SK-N-SH (cell line): ENCODE measurements around the gene TARS3.

ENCODE experiments used
- CHD2 ChIP-seq: fragments of 150-350 bp; IDR thresholded peaks from 2 replicates; pipeline ENCODE4 v1.6.1; 2018; ENCODE audit warnings: low read length; ENCODE audit not compliant: partially characterized antibody
- CTCF ChIP-seq: fragments of 200-600 bp; sonication (generic); IDR thresholded peaks from 2 replicates; pipeline ENCODE4 v1.6.1; 2017; ENCODE audit warnings: antibody characterized with exemption, mild to moderate bottlenecking, moderate library complexity
- GABPA ChIP-seq: IDR thresholded peaks from 2 replicates; pipeline ENCODE4 v1.4.0; 2012; ENCODE audit warnings: low read depth, mild to moderate bottlenecking
- GATA2 ChIP-seq: sonication (generic); formaldehyde crosslinking; IDR thresholded peaks from 2 replicates; pipeline ENCODE4 v1.5.0; 2020; ENCODE audit warnings: mild to moderate bottlenecking, missing genetic modification reagents
- JUND ChIP-seq: IDR thresholded peaks from 2 replicates; pipeline ENCODE4 v1.4.0; 2012
- MAX ChIP-seq: IDR thresholded peaks from 2 replicates; pipeline ENCODE4 v1.4.0; 2012; ENCODE audit warnings: low read depth
- NRF1 ChIP-seq: IDR thresholded peaks from 2 replicates; pipeline ENCODE4 v1.6.1; 2012; ENCODE audit warnings: low read depth, mild to moderate bottlenecking, low read length
- POLR2AphosphoS5 ChIP-seq: IDR thresholded peaks from 2 replicates; pipeline ENCODE4 v1.6.1; 2012; ENCODE audit warnings: low read depth, low read length
- REST ChIP-seq: IDR thresholded peaks from 2 replicates; pipeline ENCODE4 v1.6.1; 2012; ENCODE audit warnings: mild to moderate bottlenecking, low read depth, low read length, moderate library complexity
- RFX5 ChIP-seq: IDR thresholded peaks from 2 replicates; pipeline ENCODE4 v1.6.1; 2012; ENCODE audit warnings: mild to moderate bottlenecking, improper control_type of control experiment, low read length
- SIN3A ChIP-seq: IDR thresholded peaks from 2 replicates; pipeline ENCODE4 v1.6.1; 2012; ENCODE audit warnings: low read depth, mild to moderate bottlenecking, low read length, moderate library complexity, borderline replicate concordance
- SMC3 ChIP-seq: IDR thresholded peaks from 2 replicates; pipeline ENCODE4 v1.6.1; 2012; ENCODE audit warnings: low read depth, low read length, improper control_type of control experiment
- TAF1 ChIP-seq: IDR thresholded peaks from 2 replicates; pipeline ENCODE4 v1.6.1; 2012; ENCODE audit warnings: low read depth, mild to moderate bottlenecking, low read length, moderate library complexity, borderline replicate concordance
- TEAD4 ChIP-seq: IDR thresholded peaks from 2 replicates; pipeline ENCODE4 v1.4.0; 2012; ENCODE audit warnings: mild to moderate bottlenecking, borderline replicate concordance; ENCODE audit not compliant: insufficient read depth

GRCh38 chr15:101639667-101640066 is 84.6 kb downstream of the TARS3 start:
- no peak for TF ChIP-seq NRF1
- TF ChIP-seq MAX = no peak
- TF ChIP-seq CTCF = no peak
- TF ChIP-seq RFX5 = no peak
- no peak for TF ChIP-seq SMC3
- no peak for TF ChIP-seq GABPA
- no peak for TF ChIP-seq TAF1
- no peak for TF ChIP-seq CHD2
- no peak for TF ChIP-seq JUND
- TF ChIP-seq POLR2AphosphoS5 = no peak
- TF ChIP-seq REST = no peak
- TF ChIP-seq SIN3A = no peak
- TF ChIP-seq GATA2 (CRISPR knock-in tag) = no peak
- no peak for TF ChIP-seq TEAD4
